ENCODE data around the gene LRRK1. TPM values are rescaled to one million over a fixed set of nuclear protein-coding genes. Genes with fewer than 3 reads are reported as not detected.
A peak's percentile ranks its signal among the peaks of the same experiment; 100 is the strongest.

The LRRK1 gene
- total RNA-seq, 4 donors from 2014 or later, result 17.0 to 46.3 (median 26.4) TPM

DNA sequence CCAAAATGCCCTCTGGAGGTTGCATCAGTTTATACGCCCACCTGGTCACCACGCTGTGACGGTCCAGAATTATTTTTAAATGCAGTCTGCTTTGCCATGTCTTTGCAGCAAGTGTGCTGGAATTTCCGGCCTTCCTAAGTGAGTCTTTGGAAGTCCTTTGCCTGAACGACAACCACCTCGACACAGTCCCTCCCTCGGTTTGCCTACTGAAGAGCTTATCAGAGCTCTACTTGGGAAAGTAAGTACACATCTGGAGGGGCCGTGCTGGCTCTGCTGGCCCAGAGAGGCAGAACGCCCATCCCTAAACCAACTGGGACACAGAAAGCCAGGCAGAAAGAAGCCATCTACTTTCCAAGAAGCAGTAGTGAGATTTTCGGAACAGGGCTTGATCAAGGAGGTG lies 101.8 kb downstream of the LRRK1 start:
- no peaks in the 10 kb centered on the region for H3K27me3 ChIP-seq

GRCh38 chr15:101022306-101022705 lies 103.1 kb downstream of the LRRK1 start:
- Histone ChIP-seq H3K4me1 (peaks cover 3% of the 10 kb centered on the region), H3K9me3 (no peaks in the 10 kb centered on the region), H3K36me3 (peaks cover 61% of the 10 kb centered on the region), H3K27me3 (no peaks in the 10 kb centered on the region), H3K27ac (no peak overlapping the region), H3K4me3 (no peak overlapping the region)
- peak; percentile 59 to 65 for DNase-seq (ENCODE audit: low spot score in 2 of 2)
- WGBS, result 89% methylated on average over 11 of the region's 11 CpGs
- no peak for TF ChIP-seq POLR2AphosphoS5 (IDR thresholded peaks at IDR 0.05)
- TF ChIP-seq EP300 (IDR thresholded peaks at IDR 0.05), result no peak
- no peak for TF ChIP-seq POLR2A (IDR thresholded peaks at IDR 0.05)
- TF ChIP-seq, protein P1, sequence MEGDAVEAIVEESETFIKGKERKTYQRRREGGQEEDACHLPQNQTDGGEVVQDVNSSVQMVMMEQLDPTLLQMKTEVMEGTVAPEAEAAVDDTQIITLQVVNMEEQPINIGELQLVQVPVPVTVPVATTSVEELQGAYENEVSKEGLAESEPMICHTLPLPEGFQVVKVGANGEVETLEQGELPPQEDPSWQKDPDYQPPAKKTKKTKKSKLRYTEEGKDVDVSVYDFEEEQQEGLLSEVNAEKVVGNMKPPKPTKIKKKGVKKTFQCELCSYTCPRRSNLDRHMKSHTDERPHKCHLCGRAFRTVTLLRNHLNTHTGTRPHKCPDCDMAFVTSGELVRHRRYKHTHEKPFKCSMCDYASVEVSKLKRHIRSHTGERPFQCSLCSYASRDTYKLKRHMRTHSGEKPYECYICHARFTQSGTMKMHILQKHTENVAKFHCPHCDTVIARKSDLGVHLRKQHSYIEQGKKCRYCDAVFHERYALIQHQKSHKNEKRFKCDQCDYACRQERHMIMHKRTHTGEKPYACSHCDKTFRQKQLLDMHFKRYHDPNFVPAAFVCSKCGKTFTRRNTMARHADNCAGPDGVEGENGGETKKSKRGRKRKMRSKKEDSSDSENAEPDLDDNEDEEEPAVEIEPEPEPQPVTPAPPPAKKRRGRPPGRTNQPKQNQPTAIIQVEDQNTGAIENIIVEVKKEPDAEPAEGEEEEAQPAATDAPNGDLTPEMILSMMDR (IDR thresholded peaks at IDR 0.05), result no peak

More for the DNA sequence above, 101.8 kb downstream of the LRRK1 start:
- Histone ChIP-seq H3K9me3 (no peaks in the 10 kb centered on the region), H3K27ac (no peak overlapping the region), H3K4me1 (no peaks in the 10 kb centered on the region), H3K36me3 (peaks cover 63% of the 10 kb centered on the region), H3K4me3 (no peak overlapping the region)
- WGBS, result 81% methylated on average over 10 of the region's 10 CpGs
- peak; percentile 30 to 43 for DNase-seq (ENCODE audit: low spot score in 2 of 2)
- TF ChIP-seq, protein P1 (IDR thresholded peaks at IDR 0.05), result no peak
- TF ChIP-seq POLR2A (IDR thresholded peaks at IDR 0.05) (no peak), POLR2AphosphoS5 (IDR thresholded peaks at IDR 0.05) (no peak), EP300 (IDR thresholded peaks at IDR 0.05) (no peak)

DNA sequence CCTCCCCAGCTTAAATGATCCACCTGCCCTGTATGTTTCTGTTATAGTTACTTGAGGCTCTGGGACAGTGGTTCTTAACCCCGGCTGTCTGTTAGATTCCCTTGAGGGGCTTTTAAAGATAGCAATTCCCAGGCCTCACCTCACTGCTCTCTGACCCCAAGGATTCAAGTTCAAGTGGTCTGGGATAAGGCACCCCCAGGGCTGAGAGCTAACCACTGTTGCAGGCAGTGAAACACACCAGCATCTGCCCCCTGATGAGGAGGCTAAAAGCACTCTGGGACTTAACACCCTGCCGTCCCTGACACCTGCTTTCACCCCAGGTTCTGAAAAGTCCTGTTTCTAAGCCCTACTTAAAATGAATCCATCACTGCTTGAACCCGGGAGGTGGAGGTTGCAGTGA lies 103.7 kb downstream of the LRRK1 start:
- DNase-seq (ENCODE audit: low spot score in 2 of 2), result peak in 1 of 2 donors; percentile 31
- no peak overlapping the region for H3K4me3 ChIP-seq
- WGBS, result 95% methylated on average over 3 of the region's 3 CpGs
- TF ChIP-seq, protein P1 (IDR thresholded peaks at IDR 0.05), result no peak
- TF ChIP-seq EP300 (IDR thresholded peaks at IDR 0.05) (no peak), POLR2AphosphoS5 (IDR thresholded peaks at IDR 0.05) (no peak), POLR2A (IDR thresholded peaks at IDR 0.05) (no peak)
- H3K36me3 ChIP-seq, result peaks cover 64% of the 10 kb centered on the region
- no peaks in the 10 kb centered on the region for H3K9me3 ChIP-seq
- no peak overlapping the region for H3K27ac ChIP-seq
- H3K4me1 ChIP-seq, result peaks cover 8% of the 10 kb centered on the region
- H3K27me3 ChIP-seq, result no peaks in the 10 kb centered on the region

DNA sequence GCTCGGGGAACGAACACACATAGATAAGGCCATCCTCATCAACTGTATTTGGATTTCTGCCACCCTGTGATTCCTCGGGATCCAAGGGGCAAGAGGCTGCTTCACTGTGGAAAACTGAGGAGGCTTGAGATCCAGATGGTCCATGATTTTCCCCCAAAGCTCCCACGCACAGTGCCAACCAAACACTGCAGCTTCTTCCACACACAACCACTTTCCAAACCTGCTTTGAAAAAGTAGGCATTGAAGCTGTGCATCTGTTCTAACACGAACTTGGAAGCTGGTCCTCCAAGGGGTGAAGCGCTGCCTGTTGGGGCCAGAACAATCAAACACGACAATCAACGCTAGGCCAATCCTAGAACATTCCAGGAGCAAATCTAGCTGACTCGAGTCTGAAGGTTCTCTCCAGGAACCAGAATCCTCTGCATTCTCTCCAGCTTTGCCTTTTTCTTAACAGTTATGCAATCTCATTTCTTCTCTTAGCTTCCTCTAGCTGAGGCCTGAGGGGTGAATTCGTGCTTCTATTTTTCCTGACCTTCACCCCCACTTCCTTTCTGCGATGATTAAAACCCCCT lies 104.4 kb downstream of the LRRK1 start:
- H3K27me3 ChIP-seq, result no peaks in the 10 kb centered on the region

GRCh38 chr15:101024073-101024695 lies 105.0 kb downstream of the LRRK1 start:
- Histone ChIP-seq H3K4me3 (no peak overlapping the region), H3K4me1 (peaks cover 10% of the 10 kb centered on the region), H3K27me3 (no peaks in the 10 kb centered on the region), H3K27ac (no peak overlapping the region), H3K36me3 (peaks cover 62% of the 10 kb centered on the region), H3K9me3 (no peaks in the 10 kb centered on the region)
- WGBS, result 80% methylated on average over 11 of the region's 11 CpGs
- DNase-seq (ENCODE audit: low spot score in 2 of 2), result peak; percentile 55 to 59
- no peak for TF ChIP-seq POLR2AphosphoS5 (IDR thresholded peaks at IDR 0.05)
- no peak for TF ChIP-seq EP300 (IDR thresholded peaks at IDR 0.05)
- no peak for TF ChIP-seq POLR2A (IDR thresholded peaks at IDR 0.05)
- TF ChIP-seq, protein P1 (IDR thresholded peaks at IDR 0.05), result no peak

More for the DNA sequence above, 104.4 kb downstream of the LRRK1 start:
- Histone ChIP-seq H3K4me1 (peaks cover 10% of the 10 kb centered on the region), H3K27ac (no peak overlapping the region), H3K4me3 (no peak overlapping the region), H3K9me3 (no peaks in the 10 kb centered on the region), H3K36me3 (peaks cover 60% of the 10 kb centered on the region)
- TF ChIP-seq EP300 (IDR thresholded peaks at IDR 0.05), result no peak
- no peak for TF ChIP-seq POLR2A (IDR thresholded peaks at IDR 0.05)
- TF ChIP-seq, protein P1 (IDR thresholded peaks at IDR 0.05), result no peak
- TF ChIP-seq POLR2AphosphoS5 (IDR thresholded peaks at IDR 0.05), result no peak
- DNase-seq (ENCODE audit: low spot score in 2 of 2), result peak in 1 of 2 donors; percentile 20
- 74% methylated on average over 11 of the region's 11 CpGs for WGBS
